Pulmonary artery endothelial cell (primary cell): ENCODE results near the gene ZNF555. TPM values are rescaled to one million over a fixed set of nuclear protein-coding genes. Genes with fewer than 3 reads are reported as not detected.
"Not testable (repeated sequence)": the region's sequence is repeated elsewhere in the genome, so short reads cannot be mapped to it uniquely, and the experiment has no call there.

Experiments used
- DNase-seq: peaks from one replicate; pipeline ENCODE4 v3.0.0-alpha.2; 2011; ENCODE audit warnings: low read depth, low spot score
- total RNA-seq: library from RNA; depleted of rRNA; stranded (reverse); fragments of >200 nt; gene quantifications from 2 replicates; pipeline ENCODE4 v1.2.3, GENCODE V29; 2014

ZNF555 gene
- total RNA-seq, result 4.7 and 7.4 TPM in 2 replicates

DNA sequence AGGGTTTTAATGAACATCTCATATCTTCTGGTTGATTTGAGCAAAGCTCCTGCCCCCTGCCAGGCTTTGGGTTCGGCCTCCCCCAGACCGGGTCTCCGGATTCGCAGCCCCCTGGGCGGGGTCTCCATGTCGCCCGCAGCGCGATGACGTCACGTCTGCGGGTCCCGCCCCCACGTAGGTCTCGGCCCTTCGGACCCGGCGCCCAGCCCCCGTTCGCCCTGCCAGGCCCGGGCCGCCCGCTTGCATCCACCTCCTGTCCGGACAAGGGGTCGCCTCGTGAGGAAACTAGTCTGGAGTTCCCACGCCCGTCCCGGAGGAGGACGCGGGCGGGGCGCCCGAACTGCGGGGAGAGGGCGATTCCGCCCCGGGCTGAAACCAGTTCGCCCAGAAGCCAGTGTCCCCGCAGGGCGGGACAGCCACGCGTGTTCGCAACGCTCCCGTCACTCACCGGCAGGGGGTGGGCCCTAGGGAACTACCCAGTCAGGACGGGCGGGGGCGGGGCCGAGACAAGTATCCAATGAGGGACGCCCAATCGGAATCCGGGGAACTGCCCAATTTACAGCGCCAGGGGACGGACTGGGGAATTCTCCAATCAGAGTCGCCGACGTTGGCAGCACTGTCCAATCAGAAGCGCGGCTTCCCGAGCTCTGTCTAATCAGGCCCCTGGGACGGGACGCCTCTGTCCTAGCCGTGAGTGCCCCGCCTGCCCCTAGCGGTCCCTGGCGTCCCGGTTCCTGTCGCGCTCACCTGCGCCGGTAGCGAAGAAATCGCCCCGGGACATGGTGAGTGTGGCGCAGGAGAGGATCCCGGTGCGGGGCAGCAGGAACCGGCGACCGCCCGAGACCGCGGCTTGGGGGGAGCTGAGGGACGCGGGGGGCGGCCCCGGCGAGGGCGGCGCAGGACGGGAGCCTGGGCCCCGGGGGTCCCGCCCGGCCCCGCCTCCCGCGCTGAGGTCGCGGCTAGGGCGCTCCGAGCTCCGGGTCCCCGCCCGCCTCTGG lies at the start of gene ZNF555:
ZNF555 (plus strand) TSS at position 682 of the 998 bp plus-strand sequence; CDS start at position 780, 98 bp downstream.
- peak; percentile 97 for DNase-seq

DNA sequence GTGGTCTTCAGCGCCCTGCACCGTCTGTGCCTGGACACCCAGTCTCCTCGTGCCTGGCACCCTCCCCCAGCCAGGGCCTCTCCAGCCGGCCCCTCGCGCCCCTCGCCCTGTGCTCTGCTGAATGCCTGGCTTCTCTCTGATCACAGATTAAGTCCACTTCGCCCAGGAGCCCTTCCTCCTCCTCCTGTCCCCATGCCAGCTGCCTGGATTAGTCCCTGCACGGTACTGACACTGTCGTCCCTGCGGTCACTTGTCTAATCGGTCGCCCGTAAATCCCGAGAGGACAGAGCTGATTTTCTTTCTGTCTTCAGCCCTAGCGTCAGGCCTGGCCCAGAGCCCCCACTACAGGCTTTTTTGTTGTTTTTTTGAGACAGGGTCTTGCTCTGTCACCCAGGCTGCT lies 49.4 kb upstream of the ZNF555 start:
- DNase-seq, result no peak

DNA sequence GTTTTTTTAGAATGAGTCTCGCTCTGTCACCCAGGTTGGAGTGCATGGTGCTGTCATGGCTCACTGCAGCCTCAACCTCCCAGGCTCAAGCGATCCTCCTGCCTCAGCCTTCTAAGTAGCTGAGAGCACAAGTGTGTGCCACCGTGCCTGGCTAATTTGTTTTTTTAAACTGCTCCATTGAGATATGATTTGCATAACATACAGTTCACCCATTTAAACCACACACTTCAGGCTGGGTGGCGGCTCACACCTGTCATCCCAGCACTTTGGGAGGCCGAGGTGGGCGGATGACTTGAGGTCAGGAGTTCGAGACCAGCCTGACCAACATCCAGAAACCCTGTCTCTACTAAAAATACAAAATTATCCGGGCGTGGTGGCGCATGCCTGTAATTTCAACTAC lies 48.6 kb upstream of the ZNF555 start:
- DNase-seq, result not testable (repeated sequence)

DNA sequence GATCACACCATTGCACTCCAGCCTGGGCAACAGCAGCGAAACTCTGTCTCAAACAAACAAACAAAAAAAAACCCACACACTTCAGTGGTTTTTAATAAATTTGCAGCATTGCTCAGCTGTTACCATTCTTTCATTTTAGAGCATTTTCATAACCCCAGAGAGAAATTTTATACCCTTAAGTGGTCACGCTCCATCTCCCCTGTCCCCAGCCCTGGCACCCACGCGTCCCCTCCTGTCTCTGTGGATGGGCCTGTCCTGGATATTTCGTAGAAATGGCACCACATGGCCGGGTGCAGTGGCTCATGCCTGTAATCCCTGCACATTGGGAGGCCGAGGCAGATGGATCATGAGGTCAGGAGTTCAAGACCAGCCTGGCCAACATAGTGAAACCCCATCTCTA lies 48.1 kb upstream of the ZNF555 start:
- no peak for DNase-seq

DNA sequence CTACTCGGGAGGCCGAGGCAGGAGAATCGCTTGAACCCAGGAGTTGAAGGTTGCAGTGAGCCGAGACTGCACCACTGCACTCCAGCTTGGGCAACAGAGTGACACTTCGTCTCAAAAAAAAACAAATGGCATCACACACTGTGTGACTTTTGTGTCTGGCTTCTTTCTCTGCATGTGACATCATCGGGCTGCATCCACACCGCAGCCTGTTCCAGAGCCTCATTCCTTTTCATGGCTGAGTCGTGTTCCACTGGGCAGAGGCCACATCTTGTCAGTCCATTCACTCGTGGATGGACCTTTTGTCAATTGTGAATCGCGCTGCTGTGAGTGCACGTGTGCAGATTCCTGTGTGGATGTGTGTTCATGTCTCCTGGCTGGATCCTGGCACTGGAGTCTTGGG lies 47.7 kb upstream of the ZNF555 start:
- DNase-seq, result no peak

DNA sequence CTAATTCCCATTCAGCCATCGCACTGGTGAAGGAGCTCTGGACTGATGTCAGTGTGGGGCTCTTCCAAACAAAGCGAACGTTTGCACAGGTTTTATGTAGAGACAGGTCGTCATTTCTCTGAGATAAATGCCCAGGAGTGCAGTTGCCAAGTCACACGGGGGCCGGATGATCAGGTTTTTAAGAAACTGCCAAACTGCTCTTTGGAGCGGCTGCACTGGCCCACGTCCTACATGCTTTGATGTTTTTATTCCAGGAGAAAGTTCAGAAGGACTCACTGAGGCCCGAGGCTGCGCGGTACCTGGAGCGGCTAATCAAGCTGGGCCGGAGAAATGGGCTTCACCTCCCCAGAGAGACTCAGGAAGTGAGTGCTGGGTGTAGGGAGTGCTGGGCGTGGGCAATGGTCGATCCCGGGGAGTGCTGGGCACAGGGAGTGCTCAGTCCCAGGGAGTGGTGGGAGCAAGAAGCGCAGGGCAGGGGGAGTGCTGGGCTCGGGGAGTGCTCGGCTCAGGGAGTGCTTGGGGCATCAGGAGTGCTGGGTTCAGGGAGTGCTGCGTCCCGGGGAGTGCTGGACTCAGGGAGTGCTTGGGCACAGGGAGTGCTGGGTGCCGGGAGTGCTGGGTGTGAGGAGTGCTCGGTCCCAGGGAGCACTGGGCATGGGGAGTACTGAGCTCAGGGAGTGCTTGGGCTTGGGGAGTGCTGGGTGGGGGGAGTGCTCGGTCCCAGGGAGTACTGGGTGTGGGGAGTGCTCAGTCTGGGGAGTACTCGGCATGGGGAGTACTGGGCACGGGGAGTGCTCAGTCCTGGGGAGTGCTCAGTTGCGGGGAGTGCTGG lies 45.2 kb upstream of the ZNF555 start:
- no peak for DNase-seq

DNA sequence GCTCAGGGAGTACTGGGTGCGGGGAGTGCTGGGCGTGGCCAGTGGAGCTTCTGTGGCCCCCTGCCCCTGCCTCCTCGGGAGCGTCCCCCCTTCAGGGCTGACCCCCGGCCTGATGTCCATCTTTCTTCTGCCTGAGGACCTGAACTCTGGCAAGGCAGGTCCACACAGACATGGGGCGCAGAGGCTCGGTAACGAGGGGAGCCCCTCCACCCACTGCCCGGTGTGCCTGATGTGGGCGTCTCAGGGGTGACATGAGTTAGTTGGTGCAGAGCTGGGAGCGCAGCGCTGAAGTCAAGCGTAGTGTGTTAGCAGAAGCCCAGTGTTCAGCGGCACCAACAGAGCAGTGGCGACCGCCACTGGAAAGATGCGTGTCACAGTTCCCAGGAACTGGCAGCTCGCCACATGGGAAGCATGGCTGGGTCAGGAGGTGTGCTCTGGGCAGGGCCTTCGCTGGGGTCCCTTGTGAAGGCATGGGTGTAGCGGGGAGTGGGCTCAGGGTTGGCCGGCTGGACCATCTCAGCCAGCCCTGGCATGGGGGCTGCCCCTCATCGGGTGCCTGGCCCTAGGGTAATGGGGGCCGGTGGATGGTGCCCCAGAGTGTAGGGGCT lies 44.5 kb upstream of the ZNF555 start:
- no peak for DNase-seq

DNA sequence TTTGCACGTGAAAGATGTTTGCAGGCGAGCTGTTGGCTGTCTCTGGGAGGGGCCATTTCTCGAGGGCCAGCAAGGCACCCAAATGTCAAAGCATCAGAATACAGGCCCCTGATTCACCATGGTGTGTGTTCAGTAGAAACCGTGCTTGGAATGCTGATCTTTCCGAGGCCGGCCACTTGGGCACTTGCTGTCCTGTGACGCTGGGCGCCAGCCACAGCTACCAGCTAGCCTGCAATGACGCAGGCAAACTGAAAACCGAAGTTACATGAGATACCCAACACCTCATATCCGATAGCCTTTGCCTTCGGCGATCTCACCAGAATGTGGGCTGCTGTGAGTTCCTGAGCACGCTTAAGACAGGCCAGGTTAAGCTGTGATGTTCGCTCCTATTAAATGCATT lies 44.0 kb upstream of the ZNF555 start:
- no peak for DNase-seq

DNA sequence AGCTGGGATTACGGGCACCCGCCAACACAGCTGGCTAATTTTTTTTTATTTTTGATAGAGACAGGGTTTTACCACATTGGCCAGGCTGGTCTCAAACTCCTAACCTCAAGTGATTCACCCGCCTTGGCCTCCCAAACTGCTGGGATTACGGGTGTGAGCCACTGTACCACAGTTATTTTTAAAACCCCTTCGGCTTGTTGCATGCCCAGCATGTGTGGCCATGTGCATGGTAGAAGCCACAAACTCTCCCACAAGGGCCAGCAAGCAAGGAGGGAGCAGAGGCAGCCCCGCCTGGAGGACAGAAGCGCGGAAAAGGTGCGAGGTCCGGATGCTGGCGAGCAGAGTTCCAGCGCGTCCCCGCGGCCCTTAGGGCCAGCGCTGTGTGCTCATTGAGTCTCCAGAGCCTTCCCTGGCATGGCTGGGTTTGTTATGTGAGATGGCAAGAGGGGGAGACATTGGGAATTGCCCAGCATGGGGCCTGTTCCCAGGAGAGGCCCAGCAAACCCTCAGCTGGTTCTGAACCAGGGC lies 43.1 kb upstream of the ZNF555 start:
- no peak for DNase-seq

DNA sequence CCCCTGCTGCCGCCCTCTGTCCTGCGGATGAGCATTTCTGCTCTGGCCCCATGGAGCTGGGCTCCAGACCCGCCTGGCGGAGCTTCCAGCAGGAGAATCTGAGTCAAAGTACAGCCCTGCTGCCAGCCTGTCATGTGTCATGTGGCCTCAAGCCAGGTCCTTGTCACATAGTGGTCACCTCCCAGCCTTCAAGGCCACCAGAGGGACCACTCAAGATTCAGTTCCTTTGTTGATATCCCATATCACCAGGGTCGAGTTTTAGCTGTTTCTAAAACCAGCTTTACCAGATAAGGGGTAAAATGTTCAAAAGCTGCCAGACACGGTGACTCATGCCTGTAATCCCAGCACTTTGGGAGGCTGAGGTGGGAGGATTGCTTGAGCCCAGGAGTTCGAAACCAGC lies 42.5 kb upstream of the ZNF555 start:
- DNase-seq, result no peak

DNA sequence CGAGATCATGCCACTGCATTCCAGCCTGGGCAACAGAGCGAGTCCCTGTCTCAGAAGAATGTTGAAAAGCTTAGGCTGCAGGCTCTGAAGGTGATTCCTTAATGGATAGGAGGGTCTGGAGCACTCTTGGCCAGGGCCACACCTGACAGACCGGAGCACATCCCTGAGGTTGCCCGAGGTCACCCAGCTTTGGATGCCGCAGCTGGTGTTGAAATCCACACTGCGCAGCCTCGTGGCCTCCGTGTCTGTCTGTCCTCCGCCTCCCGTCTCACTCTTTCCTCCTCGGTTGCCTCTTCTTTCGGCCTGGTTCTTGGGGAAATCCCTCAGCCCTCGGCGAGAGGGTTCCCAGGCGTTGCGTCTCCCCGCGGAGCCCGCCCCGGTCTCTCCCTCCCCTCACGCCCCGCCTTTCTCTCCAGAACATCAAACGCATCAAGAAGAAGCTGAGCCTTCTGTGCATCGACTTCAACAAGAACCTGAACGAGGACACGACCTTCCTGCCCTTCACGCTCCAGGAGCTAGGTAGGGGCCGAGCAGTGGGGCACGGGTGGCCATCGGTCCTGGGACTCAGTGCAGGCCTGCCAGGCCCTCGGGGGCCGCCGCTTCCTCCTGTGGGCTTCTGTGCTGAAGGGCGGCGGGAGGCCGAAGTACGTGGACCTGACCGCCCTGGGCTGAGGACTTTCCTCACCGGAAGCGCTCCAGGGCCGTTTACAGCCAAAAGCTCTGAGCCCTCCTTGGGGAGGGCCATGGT lies 41.8 kb upstream of the ZNF555 start:
- DNase-seq, result no peak

DNA sequence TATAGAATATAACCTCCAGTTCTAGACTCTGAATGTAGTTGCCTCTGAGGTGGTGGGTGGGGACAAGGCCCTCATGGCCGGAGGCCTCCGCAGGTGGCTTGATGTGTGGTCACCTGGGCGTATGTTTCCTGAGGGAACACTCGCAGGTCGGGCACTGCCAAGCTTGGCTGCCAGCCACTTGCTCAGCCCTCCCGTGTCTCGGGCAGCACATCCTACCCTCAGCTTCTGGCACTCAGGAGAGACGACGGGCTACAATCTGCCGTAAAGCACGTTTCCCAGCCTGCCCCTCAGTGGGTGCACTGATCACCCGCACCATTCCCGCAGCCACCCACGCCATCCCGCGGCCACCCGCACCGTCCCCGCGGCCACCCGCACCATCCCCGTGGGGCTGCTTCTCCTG lies 40.8 kb upstream of the ZNF555 start:
- no peak for DNase-seq

DNA sequence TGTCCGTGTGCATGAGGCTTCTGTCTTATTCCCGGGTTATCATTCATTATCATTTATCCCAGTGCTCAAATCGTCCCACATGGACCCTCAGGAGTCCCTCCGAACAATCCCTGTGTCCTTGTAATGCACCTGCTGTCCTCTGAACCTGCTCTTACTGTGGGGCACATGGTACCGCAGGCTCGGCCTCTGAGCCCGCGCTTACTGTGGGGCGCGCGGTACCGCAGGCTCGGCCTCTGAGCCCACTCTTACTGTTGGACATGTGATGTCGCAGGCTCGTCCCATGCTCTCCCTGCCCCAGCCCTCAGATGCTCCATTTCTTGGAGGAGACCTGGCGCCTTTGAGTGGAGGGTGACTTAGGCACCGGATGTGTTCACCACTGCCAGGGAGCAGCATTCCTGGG lies 38.4 kb upstream of the ZNF555 start:
- DNase-seq, result no peak

DNA sequence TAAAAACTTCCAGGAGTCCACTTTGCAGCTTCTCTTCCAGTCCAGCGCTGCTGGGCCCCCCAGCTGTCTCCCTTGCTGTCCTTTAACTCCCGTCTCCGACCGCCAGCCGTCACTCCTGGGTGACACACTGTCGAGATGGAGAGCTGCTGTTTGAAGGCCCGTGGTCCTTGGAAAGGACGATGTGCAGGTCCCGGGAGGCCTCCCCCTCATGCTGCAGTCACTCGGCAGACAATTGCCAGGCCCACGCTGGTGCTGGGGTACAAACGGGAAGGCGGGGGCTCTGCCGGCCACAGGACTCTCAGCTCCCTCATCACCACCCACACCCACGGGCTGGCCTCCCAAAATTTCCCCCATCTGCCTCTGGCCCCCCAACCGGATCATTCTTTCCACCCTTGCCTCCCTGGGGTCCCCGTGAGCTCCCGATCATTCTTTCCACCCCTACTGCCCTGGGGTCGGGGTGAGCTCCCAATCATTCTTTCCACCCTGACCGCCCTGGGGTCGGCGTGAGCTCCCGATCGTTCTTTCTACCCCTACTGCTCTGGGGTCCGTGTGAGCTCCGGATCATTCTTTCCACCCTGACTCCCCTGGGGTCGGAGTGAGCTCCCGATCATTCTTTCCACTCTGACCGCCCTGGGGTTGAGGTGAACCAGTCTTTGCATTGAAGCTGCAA lies 37.7 kb upstream of the ZNF555 start:
- no peak for DNase-seq

DNA sequence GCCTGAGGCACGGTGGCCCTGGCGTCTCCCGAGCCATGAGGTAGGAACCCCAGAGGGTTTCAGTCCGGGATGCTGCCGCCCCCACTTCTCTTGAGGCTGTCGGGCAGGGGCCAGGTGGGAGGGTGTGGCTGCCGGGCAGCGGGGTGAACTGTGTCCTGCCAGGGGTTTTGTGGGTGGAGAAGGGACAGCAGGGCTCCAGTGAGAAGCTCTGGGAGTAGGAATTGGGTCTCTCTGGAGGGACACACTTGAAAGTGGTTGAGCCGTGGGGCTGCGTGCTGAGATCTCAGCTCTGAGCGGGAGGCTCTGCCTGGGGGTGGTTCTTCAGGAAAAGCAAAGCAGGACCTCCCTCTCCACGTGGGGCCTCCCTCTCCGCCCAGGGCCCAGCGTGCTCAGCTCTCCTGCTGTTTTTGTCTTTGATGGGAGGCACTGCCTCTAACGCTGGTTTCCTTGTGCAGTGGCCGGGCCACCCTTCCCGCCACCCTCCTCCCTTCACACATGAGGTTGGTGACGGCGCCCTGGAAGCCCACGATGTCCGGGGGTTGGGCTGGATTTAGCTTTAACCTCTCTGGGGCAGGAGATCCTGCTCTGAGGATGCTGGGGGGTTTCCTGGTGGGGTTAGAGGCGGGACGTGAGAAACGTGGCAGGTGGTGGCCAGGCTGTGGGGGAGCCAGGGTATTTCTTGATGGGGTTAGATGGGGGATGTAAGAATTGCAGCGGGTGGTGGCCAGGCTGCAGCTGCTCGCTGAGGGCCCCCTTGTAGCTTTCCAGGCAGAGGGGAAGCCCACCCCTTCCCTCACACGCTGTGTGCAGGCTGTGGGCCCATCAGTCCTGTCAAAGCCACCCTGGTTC lies 36.9 kb upstream of the ZNF555 start:
- DNase-seq, result no peak

DNA sequence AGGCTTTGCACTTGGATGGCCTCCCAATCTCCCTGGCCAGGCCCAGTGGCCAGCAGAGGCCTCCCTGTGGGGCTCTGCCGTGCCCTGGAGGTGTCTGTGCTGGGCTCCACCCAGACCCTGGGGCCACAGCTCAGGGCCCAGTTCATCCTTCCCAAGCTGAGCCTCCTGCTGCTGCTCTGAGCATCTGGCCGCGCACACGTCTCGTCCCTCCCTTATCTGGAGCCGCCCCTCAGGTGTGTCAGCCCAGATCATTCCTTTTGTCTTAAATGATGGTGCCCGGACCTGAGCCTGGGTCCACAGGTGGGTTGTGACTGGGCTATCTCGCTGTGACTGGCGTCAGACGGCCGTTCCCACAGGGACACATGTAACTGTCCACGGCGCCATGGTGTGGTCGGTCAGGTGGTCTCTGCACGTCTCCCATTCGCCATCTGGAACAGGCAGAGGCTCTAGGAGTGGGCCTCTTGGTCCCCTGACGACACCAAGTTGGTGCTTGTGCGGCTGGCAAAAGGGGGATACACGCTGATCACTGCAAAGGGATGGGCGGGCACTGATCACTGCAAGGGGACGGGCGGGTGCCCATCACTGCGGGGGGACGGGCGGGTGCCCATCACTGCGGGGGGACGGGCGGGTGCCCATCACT lies 35.9 kb upstream of the ZNF555 start:
- DNase-seq, result no peak

DNA sequence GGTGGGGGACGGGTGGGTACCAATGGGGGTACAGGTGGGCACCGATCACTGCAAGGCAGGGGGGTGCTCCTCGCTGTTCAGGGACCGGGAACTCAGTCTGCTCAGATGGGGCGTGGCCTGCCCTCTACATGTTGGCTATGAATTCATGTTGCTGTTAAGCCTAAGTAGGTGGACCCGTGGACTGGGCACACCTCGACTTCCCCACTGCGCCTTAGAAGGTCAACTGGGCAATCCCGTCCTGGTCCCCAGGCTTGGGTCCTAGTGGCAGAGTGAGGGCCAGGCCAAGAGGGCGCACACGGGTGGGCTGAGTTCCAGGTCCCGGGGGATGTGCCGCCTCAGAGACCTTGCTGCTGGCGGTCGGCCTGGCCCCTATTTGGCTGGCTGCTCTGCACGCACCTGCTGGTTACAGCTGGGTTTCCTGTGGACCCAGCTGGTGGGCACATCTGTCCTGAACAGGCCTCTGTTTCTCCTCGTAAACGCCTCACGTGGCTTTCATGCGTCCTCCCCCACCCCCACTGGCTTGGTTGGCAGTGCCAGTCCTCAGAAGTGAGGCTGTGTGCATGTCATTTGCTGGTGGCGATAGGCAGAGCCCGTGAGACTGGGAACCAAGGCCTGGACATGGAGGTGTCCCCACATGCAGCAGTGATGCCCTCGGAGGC lies 35.2 kb upstream of the ZNF555 start:
- DNase-seq, result no peak

DNA sequence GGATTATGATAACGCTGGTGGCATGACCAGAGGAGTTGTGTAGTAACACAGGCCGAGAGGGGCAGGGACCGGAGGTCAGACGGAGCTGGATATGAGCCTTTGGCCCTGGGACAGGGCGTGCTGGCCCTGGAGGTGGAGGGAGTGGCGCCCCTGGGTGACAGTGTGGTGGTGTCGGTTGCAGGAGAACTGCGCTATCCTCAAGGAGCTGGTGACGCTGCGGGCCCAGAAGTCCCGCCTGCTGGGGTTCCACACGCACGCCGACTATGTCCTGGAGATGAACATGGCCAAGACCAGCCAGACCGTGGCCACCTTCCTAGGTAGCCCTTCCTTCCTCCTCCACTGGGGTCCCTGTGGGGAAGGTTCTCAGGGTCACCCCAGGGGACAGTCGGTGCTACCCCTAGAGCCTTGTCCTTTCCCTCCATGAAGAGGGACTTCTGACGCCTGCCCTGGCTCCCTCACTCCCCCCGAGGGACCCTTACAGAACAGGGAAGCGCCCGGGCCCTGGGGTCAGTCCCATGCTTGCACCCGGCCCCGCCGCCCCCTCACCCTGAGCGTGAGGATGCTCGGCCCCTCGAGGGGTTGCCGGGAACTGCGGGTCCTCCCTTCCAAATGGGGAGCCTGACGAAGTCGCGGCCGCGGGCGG lies 34.4 kb upstream of the ZNF555 start:
- DNase-seq, result no peak
